ENCODE data around the gene MRC1.

- TF ChIP-seq CTCF (optimal IDR thresholded peaks at IDR 0.05 in 1 of 3, IDR thresholded peaks at IDR 0.05 in 1 of 3, conservative IDR thresholded peaks at IDR 0.05 in 1 of 3; ENCODE audit: extremely low read depth in 1 of 3, insufficient read depth in 2 of 3, low read length in 3 of 3), result no peak
- no peak for TF ChIP-seq EZH2 (IDR thresholded peaks at IDR 0.05; ENCODE audit: low read length)
Measured at GRCh38 chr10:17820943-17821342, 11.8 kb downstream of the MRC1 start.
